MM.1S (cell line): ENCODE results near the gene HTR7.

Experiments
- DNase-seq: peaks from one replicate; pipeline ENCODE4 v3.0.0-alpha.2; 2015
- H2AFZ ChIP-seq: fragments of 300-600 bp; sonication (generic); 2 replicates; pipeline ENCODE4 v1.6.0; 2016; ENCODE audit warnings: antibody characterized with exemption, low read length
- H3F3A ChIP-seq: fragments of 300-600 bp; sonication (generic); 2 replicates; pipeline ENCODE4 v1.6.1; 2016; ENCODE audit warnings: mild to moderate bottlenecking, antibody characterized with exemption, low read length, moderate library complexity, mixed read lengths; ENCODE audit not compliant: insufficient read depth
- H3K27ac ChIP-seq: fragments of 300-600 bp; sonication (generic); 2 replicates; pipeline ENCODE4 v1.5.1; 2016; ENCODE audit warnings: mild to moderate bottlenecking, low read length
- H3K27me3 ChIP-seq: fragments of 300-600 bp; sonication (generic); replicated peaks from 2 replicates; pipeline ENCODE4 v1.6.0; 2016; ENCODE audit warnings: low read length; ENCODE audit not compliant: insufficient read depth
- H3K36me3 ChIP-seq: fragments of 300-600 bp; sonication (generic); replicated peaks from 2 replicates; pipeline ENCODE4 v1.6.1; 2016; ENCODE audit warnings: mild to moderate bottlenecking, low read length, mixed read lengths; ENCODE audit not compliant: insufficient read depth
- H3K4me1 ChIP-seq: fragments of 300-600 bp; sonication (generic); 2 replicates; pipeline ENCODE4 v1.6.1; 2016; ENCODE audit warnings: low read length, mixed read lengths
- H3K4me2 ChIP-seq: fragments of 300-600 bp; sonication (generic); 2 replicates; pipeline ENCODE4 v1.6.0; 2016; ENCODE audit warnings: low read depth, low read length
- H3K4me3 ChIP-seq: fragments of 300-600 bp; sonication (generic); 2 replicates; pipeline ENCODE4 v1.5.1; 2016; ENCODE audit warnings: low read length, mixed read lengths
- H3K79me2 ChIP-seq: fragments of 300-600 bp; sonication (generic); 2 replicates; pipeline ENCODE4 v1.6.1; 2016; ENCODE audit warnings: mixed run types, low read length, mixed read lengths
- H3K9ac ChIP-seq: fragments of 300-600 bp; sonication (generic); 2 replicates; pipeline ENCODE4 v1.6.1; 2016; ENCODE audit warnings: low read length, mixed read lengths
- H3K9me2 ChIP-seq: fragments of 300-600 bp; sonication (generic); replicated peaks from 2 replicates; pipeline ENCODE4 v1.6.1; 2016; ENCODE audit warnings: mild to moderate bottlenecking, low read length, mixed read lengths; ENCODE audit not compliant: insufficient read depth
- H3K9me3 ChIP-seq: fragments of 300-600 bp; sonication (generic); replicated peaks from 2 replicates; pipeline ENCODE4 v1.6.1; 2016; ENCODE audit warnings: mild to moderate bottlenecking, low read length, mixed read lengths; ENCODE audit not compliant: insufficient read depth
- H4K20me1 ChIP-seq: fragments of 300-600 bp; sonication (generic); 2 replicates; pipeline ENCODE4 v1.6.1; 2016; ENCODE audit warnings: mild to moderate bottlenecking, low read length, moderate library complexity, mixed read lengths; ENCODE audit not compliant: insufficient read depth
- CTCF ChIP-seq: fragments of 300-600 bp; sonication (generic); IDR thresholded peaks from 2 replicates; pipeline ENCODE4 v1.5.1; 2016; ENCODE audit warnings: antibody characterized with exemption, low read length, mixed read lengths
- EZH2 ChIP-seq: fragments of 300-600 bp; sonication (generic); optimal IDR thresholded peaks from 2 replicates; pipeline ENCODE3; 2017; ENCODE audit warnings: low read depth, mild to moderate bottlenecking, antibody characterized with exemption, low read length, mixed read lengths
- EZH2phosphoT487 ChIP-seq: fragments of 300-600 bp; sonication (generic); IDR thresholded peaks from 2 replicates; pipeline ENCODE4 v1.6.1; 2018; ENCODE audit warnings: antibody characterized with exemption, low read length

The HTR7 gene

GRCh38 chr10:90856964-90857634, 740 bp downstream of the HTR7 start:
- no peaks in the 10 kb centered on the region for H3K9me3 ChIP-seq
- H3K9ac ChIP-seq: no peak overlapping the region
- H3K27me3 ChIP-seq: no peaks in the 10 kb centered on the region
- no peaks in the 10 kb centered on the region for H3K79me2 ChIP-seq
- H3K4me3 ChIP-seq: peak overlapping the region; percentile 55
- peak overlapping the region; percentile 64 for H2AFZ ChIP-seq
- H3K36me3 ChIP-seq: no peaks in the 10 kb centered on the region
- TF ChIP-seq EZH2phosphoT487 (no peak), CTCF (no peak), EZH2 (no peak)
- H3K27ac ChIP-seq: no peak overlapping the region
- H3K4me1 ChIP-seq: peaks cover 8% of the 10 kb centered on the region
- peak overlapping the region; percentile 81; the same call in 1 of the 2 replicates for H3K4me2 ChIP-seq
- DNase-seq: no peak
- no peaks in the 10 kb centered on the region for H4K20me1 ChIP-seq
- no peaks in the 10 kb centered on the region for H3F3A ChIP-seq
- H3K9me2 ChIP-seq: no peaks in the 10 kb centered on the region

GRCh38 chr10:90856261-90856660, 1.6 kb downstream of the HTR7 start:
- no peaks in the 10 kb centered on the region for H3K9me2 ChIP-seq
- H3K36me3 ChIP-seq: no peaks in the 10 kb centered on the region
- H3K79me2 ChIP-seq: no peaks in the 10 kb centered on the region
- H3K9ac ChIP-seq: no peak overlapping the region
- no peak overlapping the region for H3K4me2 ChIP-seq
- DNase-seq: no peak
- H3K4me3 ChIP-seq: no peak overlapping the region
- no peaks in the 10 kb centered on the region for H4K20me1 ChIP-seq
- H3K27ac ChIP-seq: no peak overlapping the region
- H3K27me3 ChIP-seq: no peaks in the 10 kb centered on the region
- TF ChIP-seq CTCF (no peak), EZH2 (no peak), EZH2phosphoT487 (no peak)
- H3K4me1 ChIP-seq: peaks cover 8% of the 10 kb centered on the region
- H3F3A ChIP-seq: no peaks in the 10 kb centered on the region
- no peaks in the 10 kb centered on the region for H3K9me3 ChIP-seq
- H2AFZ ChIP-seq: no peak overlapping the region

GRCh38 chr10:90855126-90855525, 2.7 kb downstream of the HTR7 start:
- TF ChIP-seq EZH2 (no peak), CTCF (no peak), EZH2phosphoT487 (no peak)
- no peaks in the 10 kb centered on the region for H3K27me3 ChIP-seq
- H3F3A ChIP-seq: no peaks in the 10 kb centered on the region
- no peak for DNase-seq
- H4K20me1 ChIP-seq: no peaks in the 10 kb centered on the region
- H2AFZ ChIP-seq: no peak overlapping the region
- no peak overlapping the region for H3K27ac ChIP-seq
- H3K4me3 ChIP-seq: no peak overlapping the region
- no peaks in the 10 kb centered on the region for H3K9me2 ChIP-seq
- H3K9ac ChIP-seq: no peak overlapping the region
- H3K36me3 ChIP-seq: no peaks in the 10 kb centered on the region
- H3K4me1 ChIP-seq: no peaks in the 10 kb centered on the region
- no peak overlapping the region for H3K4me2 ChIP-seq
- no peaks in the 10 kb centered on the region for H3K79me2 ChIP-seq
- H3K9me3 ChIP-seq: no peaks in the 10 kb centered on the region
